AG04450 (cell line): ENCODE results near the gene NFAM1. TPM values are rescaled to one million over a fixed set of nuclear protein-coding genes. Genes with fewer than 3 reads are reported as not detected.
A peak's percentile ranks its signal among the peaks of the same experiment; 100 is the strongest.

Experiments
- CTCF ChIA-PET: fragments of 300-600, 350-600 bp; formaldehyde crosslinking; extraction: SDS; loops from one replicate; lab custom pipeline; 2022; ENCODE audit warnings: antibody characterized with exemption, inconsistent platforms; lab: Charles Lee
- POLR2A ChIA-PET: fragments of 350-600 bp; formaldehyde crosslinking; extraction: SDS; loops from one replicate; lab custom pipeline; 2021; ENCODE audit warnings: antibody characterized with exemption, inconsistent platforms; lab: Yijun Ruan, JAX
- DNase-seq: peaks from one replicate; pipeline ENCODE4 v3.0.0-alpha.2; 2011; ENCODE audit warnings: low read depth, low spot score
- H3K27ac ChIP-seq: one replicate; pipeline ENCODE4 v1.5.1; 2012; ENCODE audit warnings: low read depth, low read length, control low read depth
- H3K27me3 ChIP-seq: one replicate; pipeline ENCODE4 v1.6.0; 2012; ENCODE audit warnings: low read length; ENCODE audit not compliant: control insufficient read depth, insufficient read depth
- H3K4me3 ChIP-seq: 2 replicates; pipeline ENCODE4 v1.5.1; 2011; ENCODE audit warnings: mild to moderate bottlenecking, low read depth, low read length, control low read depth
- H3K9me3 ChIP-seq: 2 replicates; pipeline ENCODE4 v1.5.1; 2012; ENCODE audit warnings: low read length; ENCODE audit not compliant: control insufficient read depth, insufficient read depth
- polyA plus RNA-seq: library from polyadenylated mRNA; depleted of rRNA; stranded (reverse); fragments of >200 nt; gene quantifications from 2 replicates; pipeline ENCODE4 v1.2.3, GENCODE V29; 2011
- TF ChIP-seq, protein P1 (sequence below): IDR thresholded peaks from 2 replicates; pipeline ENCODE4 v1.5.1; 2011; ENCODE audit warnings: low read depth, low read length, control low read depth, inconsistent platforms

Gene NFAM1
- polyA plus RNA-seq, 1 experiment: not detected

DNA sequence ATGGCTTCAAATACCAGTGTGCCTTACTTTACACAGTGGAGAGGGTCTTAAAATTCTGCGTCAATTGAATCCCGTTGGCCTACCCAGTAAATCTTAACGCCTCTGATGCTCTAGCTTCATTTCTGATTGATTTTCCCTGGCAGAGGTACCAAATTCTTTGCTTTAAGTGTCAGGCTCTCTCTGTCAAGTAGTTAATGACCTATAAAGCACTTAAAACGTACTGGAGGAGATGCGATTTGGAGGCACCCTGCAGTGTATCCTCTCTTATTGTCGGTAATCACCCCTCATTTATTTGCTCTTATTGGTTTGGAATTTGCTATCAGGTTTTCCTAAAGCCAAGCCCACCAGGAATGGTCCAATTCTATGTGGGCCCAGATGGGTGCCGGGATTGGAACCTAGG is 59.2 kb downstream of the NFAM1 start:
- Histone ChIP-seq H3K4me3 (no peak overlapping the region), H3K27me3 (peaks cover 18% of the 10 kb centered on the region), H3K9me3 (no peaks in the 10 kb centered on the region; the same call in 1 of the 2 replicates), H3K27ac (no peak overlapping the region)
- no peak for DNase-seq
- TF ChIP-seq, protein P1, sequence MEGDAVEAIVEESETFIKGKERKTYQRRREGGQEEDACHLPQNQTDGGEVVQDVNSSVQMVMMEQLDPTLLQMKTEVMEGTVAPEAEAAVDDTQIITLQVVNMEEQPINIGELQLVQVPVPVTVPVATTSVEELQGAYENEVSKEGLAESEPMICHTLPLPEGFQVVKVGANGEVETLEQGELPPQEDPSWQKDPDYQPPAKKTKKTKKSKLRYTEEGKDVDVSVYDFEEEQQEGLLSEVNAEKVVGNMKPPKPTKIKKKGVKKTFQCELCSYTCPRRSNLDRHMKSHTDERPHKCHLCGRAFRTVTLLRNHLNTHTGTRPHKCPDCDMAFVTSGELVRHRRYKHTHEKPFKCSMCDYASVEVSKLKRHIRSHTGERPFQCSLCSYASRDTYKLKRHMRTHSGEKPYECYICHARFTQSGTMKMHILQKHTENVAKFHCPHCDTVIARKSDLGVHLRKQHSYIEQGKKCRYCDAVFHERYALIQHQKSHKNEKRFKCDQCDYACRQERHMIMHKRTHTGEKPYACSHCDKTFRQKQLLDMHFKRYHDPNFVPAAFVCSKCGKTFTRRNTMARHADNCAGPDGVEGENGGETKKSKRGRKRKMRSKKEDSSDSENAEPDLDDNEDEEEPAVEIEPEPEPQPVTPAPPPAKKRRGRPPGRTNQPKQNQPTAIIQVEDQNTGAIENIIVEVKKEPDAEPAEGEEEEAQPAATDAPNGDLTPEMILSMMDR: no peak
- ChIA-PET POLR2A (no interaction called here), CTCF (interaction anchor here (0.7 kb wide), 1 partner anchor 37 kb away, joined by 8 read pairs; no protein-coding TSS in a partner anchor)

DNA sequence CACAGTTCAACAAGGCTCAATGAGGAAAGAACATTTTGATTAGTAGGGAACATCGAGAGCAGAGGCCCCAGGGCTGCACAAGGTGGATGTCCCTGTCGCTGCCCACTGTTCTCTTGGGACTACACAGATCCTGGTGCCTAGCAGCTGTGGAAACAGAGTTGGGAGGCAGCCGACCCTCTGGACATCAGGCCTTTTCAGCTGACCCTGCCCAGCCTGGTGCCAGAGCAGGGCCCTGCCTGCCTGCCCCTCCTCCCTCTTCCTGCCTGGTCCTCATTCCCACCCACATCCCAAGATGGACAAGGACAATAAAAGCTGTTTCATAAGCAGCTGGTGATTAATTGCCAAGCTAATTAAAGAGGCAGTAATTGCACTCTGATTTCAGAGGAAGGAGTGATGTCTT is 60.7 kb downstream of the NFAM1 start:
- ChIA-PET CTCF (interaction anchor here (0.6 kb wide), 1 partner anchor 64 kb away, joined by 6 read pairs; no protein-coding TSS in a partner anchor), POLR2A (interaction anchor here (0.7 kb wide), 1 partner anchor 342 kb away, joined by 4 read pairs; no protein-coding TSS in a partner anchor)
- Histone ChIP-seq H3K27me3 (peaks cover 30% of the 10 kb centered on the region), H3K9me3 (no peaks in the 10 kb centered on the region; the same call in 1 of the 2 replicates), H3K27ac (no peak overlapping the region), H3K4me3 (no peak overlapping the region)
- DNase-seq: no peak
- TF ChIP-seq, protein P1: no peak

DNA sequence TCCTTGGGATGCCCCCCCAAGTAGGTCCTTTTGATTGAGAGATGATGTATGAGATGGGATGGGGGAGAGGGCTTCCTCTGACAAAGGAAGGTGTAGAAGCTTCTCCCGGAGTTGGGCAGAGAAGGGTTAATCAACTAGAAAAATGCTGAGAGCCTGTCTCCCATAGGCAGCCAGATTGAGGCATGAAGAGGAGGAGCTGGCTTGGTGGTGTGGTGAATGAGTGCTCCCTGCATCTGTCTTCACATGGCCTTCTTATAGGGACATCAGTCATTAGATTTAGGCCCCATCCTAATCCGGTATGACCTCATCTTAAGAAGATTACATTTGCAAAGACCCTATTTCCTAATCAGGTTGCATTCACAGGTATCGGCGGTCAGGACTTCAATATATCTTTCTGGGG is 61.1 kb downstream of the NFAM1 start:
- CTCF ChIA-PET: interaction anchor here (0.6 kb wide), 1 partner anchor 64 kb away, joined by 6 read pairs; no protein-coding TSS in a partner anchor

DNA sequence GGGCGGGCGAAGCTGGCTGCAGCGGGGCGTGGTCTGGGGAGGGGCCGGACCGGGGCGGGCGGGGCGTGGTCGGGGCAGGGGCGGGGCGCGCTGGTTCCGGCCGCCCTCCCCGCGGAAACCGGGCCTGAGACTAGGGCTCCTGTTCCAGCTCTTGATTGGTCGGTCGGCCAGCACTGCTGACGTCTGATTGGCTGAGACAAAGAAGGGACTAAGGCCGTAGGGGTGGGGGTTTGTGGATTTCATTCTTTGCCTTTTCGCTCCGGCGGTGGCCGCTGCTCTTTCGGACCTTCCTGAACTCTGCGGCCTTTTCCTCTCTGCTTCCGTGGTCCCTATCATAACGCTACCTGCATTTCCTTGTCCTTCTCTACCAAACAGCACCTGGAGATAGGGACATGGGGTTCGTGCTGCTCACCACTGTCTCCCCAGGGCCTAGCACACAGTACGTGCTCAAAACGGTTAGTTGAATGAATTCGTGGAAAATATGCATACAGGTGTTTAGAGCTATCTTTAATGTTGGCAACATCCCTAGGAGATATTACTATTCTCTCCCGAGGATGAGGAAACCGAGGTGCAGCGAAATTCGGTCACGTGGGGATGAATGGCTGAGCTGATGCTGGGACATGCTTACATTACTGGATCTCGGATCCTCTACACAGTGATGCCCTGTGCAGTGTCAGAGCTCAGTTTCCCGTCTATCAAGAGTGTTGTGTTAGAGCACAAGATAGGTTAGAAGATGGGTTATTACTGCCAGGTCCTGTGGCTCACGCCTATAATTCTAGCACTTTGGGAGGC is 62.8 kb downstream of the NFAM1 start:
- POLR2A ChIA-PET: interaction anchor here (0.5 to 1.7 kb wide), 3 partner anchors 9 to 282 kb away, joined by 3 to 5 read pairs (median 3); no protein-coding TSS in a partner anchor
- peaks cover 50% of the 10 kb centered on the region for H3K27me3 ChIP-seq
- CTCF ChIA-PET: interaction anchor here (1.1 kb wide), 1 partner anchor 278 kb away, joined by 3 read pairs; no protein-coding TSS in a partner anchor

More for the DNA sequence above, 61.1 kb downstream of the NFAM1 start:
- POLR2A ChIA-PET: no interaction called here
- TF ChIP-seq, protein P1: no peak
- no peak for DNase-seq
- no peak overlapping the region for H3K27ac ChIP-seq
- H3K9me3 ChIP-seq: no peaks in the 10 kb centered on the region; the same call in 1 of the 2 replicates
- peaks cover 34% of the 10 kb centered on the region for H3K27me3 ChIP-seq
- no peak overlapping the region for H3K4me3 ChIP-seq

More for the DNA sequence above, 62.8 kb downstream of the NFAM1 start:
- TF ChIP-seq, protein P1: no peak
- H3K9me3 ChIP-seq: no peaks in the 10 kb centered on the region; the same call in 1 of the 2 replicates
- H3K4me3 ChIP-seq: peak overlapping the region; percentile 68
- no peak overlapping the region for H3K27ac ChIP-seq
- peak; percentile 73 for DNase-seq
